ENCODE data around the gene ZNF234.

ZNF234 gene

GRCh38 chr19:44182145-44182544 lies 40.8 kb downstream of the ZNF234 start:
- TF ChIP-seq SIN3A (IDR thresholded peaks at IDR 0.05; ENCODE audit: borderline replicate concordance, insufficient read depth, low read length): no peak
- TF ChIP-seq FOXP2 (optimal IDR thresholded peaks at IDR 0.05; ENCODE audit: borderline replicate concordance, extremely low read depth, extremely low read length, insufficient read depth): no peak
- TF ChIP-seq REST (IDR thresholded peaks at IDR 0.05; ENCODE audit: insufficient read depth in 1 of 2, low read depth in 2 of 2, low read length in 2 of 2): no peak
- TF ChIP-seq TAF1 (IDR thresholded peaks at IDR 0.05; ENCODE audit: borderline replicate concordance, insufficient read depth, low read length): no peak
- no peak for TF ChIP-seq POLR2AphosphoS5 (IDR thresholded peaks at IDR 0.05; ENCODE audit: low read depth, low read length)

GRCh38 chr19:44190020-44190419 lies 48.7 kb downstream of the ZNF234 start:
- TF ChIP-seq TAF1 (IDR thresholded peaks at IDR 0.05; ENCODE audit: borderline replicate concordance, insufficient read depth, low read length): no peak

GRCh38 chr19:44192127-44192526 lies 50.8 kb downstream of the ZNF234 start:
- no peak for TF ChIP-seq REST (IDR thresholded peaks at IDR 0.05; ENCODE audit: insufficient read depth in 1 of 2, low read depth in 2 of 2, low read length in 2 of 2)
- TF ChIP-seq SIN3A (IDR thresholded peaks at IDR 0.05; ENCODE audit: borderline replicate concordance, insufficient read depth, low read length): no peak
- TF ChIP-seq FOXP2 (optimal IDR thresholded peaks at IDR 0.05; ENCODE audit: borderline replicate concordance, extremely low read depth, extremely low read length, insufficient read depth): no peak
- TF ChIP-seq POLR2AphosphoS5 (IDR thresholded peaks at IDR 0.05; ENCODE audit: low read depth, low read length): no peak
- TF ChIP-seq TAF1 (IDR thresholded peaks at IDR 0.05; ENCODE audit: borderline replicate concordance, insufficient read depth, low read length): no peak

- no peak for TF ChIP-seq TAF1 (IDR thresholded peaks at IDR 0.05; ENCODE audit: borderline replicate concordance, insufficient read depth, low read length)
These were observed 55.4 kb downstream of the ZNF234 start for GRCh38 chr19:44196772-44197171.

GRCh38 chr19:44202470-44202869 lies 61.1 kb downstream of the ZNF234 start:
- TF ChIP-seq SIN3A (IDR thresholded peaks at IDR 0.05; ENCODE audit: borderline replicate concordance, insufficient read depth, low read length) (no peak), FOXP2 (optimal IDR thresholded peaks at IDR 0.05; ENCODE audit: borderline replicate concordance, extremely low read depth, extremely low read length, insufficient read depth) (no peak), TAF1 (IDR thresholded peaks at IDR 0.05; ENCODE audit: borderline replicate concordance, insufficient read depth, low read length) (no peak), POLR2AphosphoS5 (IDR thresholded peaks at IDR 0.05; ENCODE audit: low read depth, low read length) (no peak), REST (IDR thresholded peaks at IDR 0.05; ENCODE audit: insufficient read depth in 1 of 2, low read depth in 2 of 2, low read length in 2 of 2) (no peak)

GRCh38 chr19:44202974-44203373 lies 61.6 kb downstream of the ZNF234 start:
- TF ChIP-seq TAF1 (IDR thresholded peaks at IDR 0.05; ENCODE audit: borderline replicate concordance, insufficient read depth, low read length) (no peak), SIN3A (IDR thresholded peaks at IDR 0.05; ENCODE audit: borderline replicate concordance, insufficient read depth, low read length) (no peak), POLR2AphosphoS5 (IDR thresholded peaks at IDR 0.05; ENCODE audit: low read depth, low read length) (no peak), REST (IDR thresholded peaks at IDR 0.05; ENCODE audit: insufficient read depth in 1 of 2, low read depth in 2 of 2, low read length in 2 of 2) (no peak), FOXP2 (optimal IDR thresholded peaks at IDR 0.05; ENCODE audit: borderline replicate concordance, extremely low read depth, extremely low read length, insufficient read depth) (no peak)

Measured in PFSK-1 (cell line).